Measurements from ENCODE around the gene ZNF28. TPM values are rescaled to one million over a fixed set of nuclear protein-coding genes. Genes with fewer than 3 reads are reported as not detected.
"Not testable (repeated sequence)": the region's sequence is repeated elsewhere in the genome, so short reads cannot be mapped to it uniquely, and the experiment has no call there.

Gene ZNF28
- total and polyA plus RNA-seq, 2 donors (not counting 3 experiments of a cell fraction or from before 2014, with no cell fraction given): 4.2 to 14.9 TPM

DNA sequence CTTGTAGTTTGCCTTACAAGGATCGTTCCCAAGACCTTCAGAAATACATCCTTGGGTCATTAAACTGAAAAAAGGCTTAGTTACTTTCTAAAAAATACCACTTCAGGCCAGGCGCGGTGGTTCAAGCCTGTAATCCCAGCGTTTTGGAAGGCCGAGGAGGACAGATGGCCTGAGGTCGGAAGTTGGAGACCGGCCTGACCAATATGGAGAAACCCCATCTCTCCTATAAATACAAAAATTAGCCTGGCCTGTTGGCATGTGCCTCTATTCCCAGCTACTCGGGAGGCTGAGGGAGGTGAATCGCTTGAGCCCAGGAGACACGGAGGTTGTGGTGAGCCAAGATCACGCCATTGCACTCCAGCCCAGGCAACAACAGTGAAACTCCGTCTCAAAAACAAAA is 2.2 kb upstream of the ZNF28 start:
- ChIA-PET POLR2A (no interaction called here), CTCF (no interaction called here)
- no peak overlapping the region for H3K27ac ChIP-seq (ENCODE audit: insufficient read depth, low read depth, low read length)
- FAIRE-seq: no peak
- H4K20me1 ChIP-seq (replicated peaks; ENCODE audit: control insufficient read depth, extremely low read depth, insufficient read depth, low read length): no peaks in the 10 kb centered on the region
- no peak overlapping the region for H3K9ac ChIP-seq (replicated peaks; ENCODE audit: extremely low read depth, insufficient read depth, low read length)
- H3K4me3 ChIP-seq (replicated peaks in 1 of 3; ENCODE audit: insufficient read depth in 1 of 3, low read depth in 1 of 3, low read length in 3 of 3): no peak overlapping the region
- H3K79me2 ChIP-seq (ENCODE audit: control insufficient read depth, insufficient read depth, low read length): no peaks in the 10 kb centered on the region
- H3K9me3 ChIP-seq (replicated peaks; ENCODE audit: control insufficient read depth, insufficient read depth, low read length): no peaks in the 10 kb centered on the region
- H3K4me2 ChIP-seq (ENCODE audit: insufficient read depth, low read length): no peak overlapping the region
- H3K27me3 ChIP-seq (ENCODE audit: control insufficient read depth in 2 of 2, insufficient read depth in 2 of 2, low read length in 2 of 2): no peaks in the 10 kb centered on the region
- no peaks in the 10 kb centered on the region for H3K4me1 ChIP-seq (ENCODE audit: control insufficient read depth, extremely low read depth, insufficient read depth, low read length)
- no peak for DNase-seq (ENCODE audit: low read depth, low spot score)
- TF ChIP-seq POLR2A (IDR thresholded peaks at IDR 0.05; ENCODE audit: low read depth, low read length) (no peak), FOS (IDR thresholded peaks at IDR 0.05; ENCODE audit: borderline replicate concordance, insufficient read depth, low read length) (no peak), JUN (IDR thresholded peaks at IDR 0.05; ENCODE audit: borderline replicate concordance, insufficient read depth, insufficient read length, low read depth) (no peak), GATA2 (IDR thresholded peaks at IDR 0.05; ENCODE audit: insufficient read depth, insufficient read length, low read depth, low read length) (no peak), MYC (IDR thresholded peaks at IDR 0.05; ENCODE audit: low read depth, low read length) (no peak)
- TF ChIP-seq, protein P1, sequence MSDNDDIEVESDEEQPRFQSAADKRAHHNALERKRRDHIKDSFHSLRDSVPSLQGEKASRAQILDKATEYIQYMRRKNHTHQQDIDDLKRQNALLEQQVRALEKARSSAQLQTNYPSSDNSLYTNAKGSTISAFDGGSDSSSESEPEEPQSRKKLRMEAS (IDR thresholded peaks at IDR 0.05; ENCODE audit: insufficient read depth, insufficient read length): no peak
- no TSS peak for BruUV-seq (replicated peaks)
- dilution Hi-C loops (cut with MboI; ENCODE audit: extremely low pct_ligation_motif_present, low sequenced_read_pairs): no loop called here
- H3K9me1 ChIP-seq (replicated peaks; ENCODE audit: control insufficient read depth, extremely low read depth, insufficient read depth, low read length): no peaks in the 10 kb centered on the region
- H2AFZ ChIP-seq (ENCODE audit: low read depth, low read length): no peak overlapping the region
- no peaks in the 10 kb centered on the region for H3K36me3 ChIP-seq (ENCODE audit: control insufficient read depth in 2 of 2, extremely low read depth in 1 of 2, insufficient read depth in 2 of 2, low read length in 2 of 2)
- intact Hi-C loops (cut with micrococcal nuclease): no loop called here

DNA sequence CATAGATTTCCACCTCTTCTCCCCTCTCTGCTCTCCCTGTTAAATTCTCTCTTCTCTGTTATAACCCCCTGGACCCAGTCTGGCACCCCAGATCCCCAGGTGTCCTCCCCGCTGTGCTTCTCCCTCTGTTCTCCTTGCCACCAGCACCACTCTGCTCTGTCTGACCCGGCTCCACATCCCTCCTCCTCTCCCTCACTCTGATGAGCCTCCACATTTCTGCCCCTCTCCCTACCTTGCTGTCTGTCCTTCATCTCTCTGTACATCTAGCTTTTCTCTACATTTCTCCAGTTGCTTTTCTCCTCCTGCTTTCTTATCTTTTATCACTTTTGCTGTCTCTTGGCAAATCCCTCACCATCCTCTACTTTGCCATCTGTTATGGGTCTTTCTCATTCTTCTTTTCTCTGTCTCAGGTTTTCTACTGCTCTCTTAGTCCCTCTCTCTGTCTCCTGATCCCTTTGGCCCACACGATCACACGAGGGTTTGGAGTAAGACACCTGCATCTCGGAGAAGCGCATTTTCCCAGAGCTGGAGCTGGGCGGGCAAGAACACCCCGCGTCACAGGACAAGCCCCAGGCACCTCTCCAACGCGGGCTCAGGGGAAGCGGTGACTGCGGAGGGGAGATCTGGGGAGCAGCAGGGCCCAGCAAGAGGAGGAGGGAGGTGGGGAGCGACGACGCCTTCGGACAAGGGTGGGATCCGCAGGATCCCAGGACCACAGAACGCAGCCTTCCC is 795 bp downstream of the ZNF28 start:
- FAIRE-seq: not testable (repeated sequence)

More for the DNA sequence above, 795 bp downstream of the ZNF28 start:
- POLR2A ChIA-PET; H3K9me3 ChIP-seq (replicated peaks; ENCODE audit: control insufficient read depth, insufficient read depth, low read length); H3K4me1 ChIP-seq (ENCODE audit: control insufficient read depth, extremely low read depth, insufficient read depth, low read length); CTCF ChIA-PET; H3K79me2 ChIP-seq (ENCODE audit: control insufficient read depth, insufficient read depth, low read length); dilution Hi-C loops (cut with MboI; ENCODE audit: extremely low pct_ligation_motif_present, low sequenced_read_pairs); H3K27me3 ChIP-seq (ENCODE audit: control insufficient read depth in 2 of 2, insufficient read depth in 2 of 2, low read length in 2 of 2); H3K9me1 ChIP-seq (replicated peaks; ENCODE audit: control insufficient read depth, extremely low read depth, insufficient read depth, low read length); H4K20me1 ChIP-seq (replicated peaks; ENCODE audit: control insufficient read depth, extremely low read depth, insufficient read depth, low read length); H3K36me3 ChIP-seq (ENCODE audit: control insufficient read depth in 2 of 2, extremely low read depth in 1 of 2, insufficient read depth in 2 of 2, low read length in 2 of 2): not testable (repeated sequence)
- H3K4me3 ChIP-seq (replicated peaks in 1 of 3; ENCODE audit: insufficient read depth in 1 of 3, low read depth in 1 of 3, low read length in 3 of 3): peak overlapping the region; percentile 54 to 87 (median 85)
- intact Hi-C loops (cut with micrococcal nuclease): loop anchor here (1.0 kb wide), 2 partner anchors 37 to 103 kb away; partner anchors contain the start of genes ZNF468 and ZNF888
- H3K4me2 ChIP-seq (ENCODE audit: insufficient read depth, low read length): peak overlapping the region; percentile 79
- H3K9ac ChIP-seq (replicated peaks; ENCODE audit: extremely low read depth, insufficient read depth, low read length): peak overlapping the region; percentile 65
- DNase-seq (ENCODE audit: low read depth, low spot score): peak; percentile 20
- H2AFZ ChIP-seq (ENCODE audit: low read depth, low read length): peak overlapping the region; percentile 95
- TSS peak; percentile 84 for BruUV-seq (replicated peaks)
- H3K27ac ChIP-seq (ENCODE audit: insufficient read depth, low read depth, low read length): peak overlapping the region; percentile 45
